Ishikawa (cell line): ENCODE data around the gene KDM5A.

ENCODE experiments used
- FOXM1 ChIP-seq: IDR thresholded peaks from 2 replicates; pipeline ENCODE4 v1.6.1; 2012; ENCODE audit warnings: low read depth, borderline replicate concordance
- MAX ChIP-seq: IDR thresholded peaks from 2 replicates; pipeline ENCODE4 v1.6.1; 2012
- ZBTB7A ChIP-seq: IDR thresholded peaks from 2 replicates; pipeline ENCODE4 v1.6.1; 2012; ENCODE audit warnings: low read depth

GRCh38 chr12:402029-402389, 12.9 kb upstream of the KDM5A start:
- TF ChIP-seq FOXM1 (no peak), MAX (no peak), ZBTB7A (no peak)
